HL-60 (cell line): ENCODE results near the gene VTI1A.

ENCODE experiments used
- POLR2AphosphoS5 ChIP-seq: IDR thresholded peaks from 2 replicates; pipeline ENCODE4 v1.6.1; 2012; ENCODE audit warnings: low read depth
- SPI1 ChIP-seq: IDR thresholded peaks from 2 replicates; pipeline ENCODE4 v1.6.1; 2012; ENCODE audit warnings: low read depth, mild to moderate bottlenecking, borderline replicate concordance
- TF ChIP-seq, protein P1 (sequence below): IDR thresholded peaks from one replicate; pipeline ENCODE4 v1.5.1; 2011; ENCODE audit warnings: low read length, control low read depth, inconsistent platforms; ENCODE audit not compliant: insufficient read depth
- TF ChIP-seq, protein P2 (sequence below): IDR thresholded peaks from 2 replicates; pipeline ENCODE4 v1.6.1; 2012; ENCODE audit warnings: low read depth; ENCODE audit not compliant: insufficient replicate concordance

DNA sequence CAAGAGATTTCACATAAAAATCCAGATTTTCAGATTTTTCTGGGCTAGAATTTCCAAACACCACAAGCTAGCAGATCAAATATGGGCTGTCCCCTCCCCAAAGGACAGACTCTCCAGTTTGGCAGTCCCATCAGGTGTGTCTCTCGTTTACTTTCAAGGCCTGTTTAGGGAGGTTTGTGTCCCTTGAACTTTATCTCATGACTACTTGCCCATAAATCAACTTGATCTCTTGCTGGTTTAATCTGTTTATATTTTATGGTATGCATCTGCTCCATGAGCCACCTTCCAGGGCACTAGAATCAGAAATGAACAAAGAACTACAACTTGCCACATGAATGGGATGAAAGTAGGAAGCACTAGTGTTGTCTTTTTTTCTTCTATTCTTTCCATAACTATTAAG, 5.5 kb upstream of the VTI1A start:
- TF ChIP-seq, protein P1, sequence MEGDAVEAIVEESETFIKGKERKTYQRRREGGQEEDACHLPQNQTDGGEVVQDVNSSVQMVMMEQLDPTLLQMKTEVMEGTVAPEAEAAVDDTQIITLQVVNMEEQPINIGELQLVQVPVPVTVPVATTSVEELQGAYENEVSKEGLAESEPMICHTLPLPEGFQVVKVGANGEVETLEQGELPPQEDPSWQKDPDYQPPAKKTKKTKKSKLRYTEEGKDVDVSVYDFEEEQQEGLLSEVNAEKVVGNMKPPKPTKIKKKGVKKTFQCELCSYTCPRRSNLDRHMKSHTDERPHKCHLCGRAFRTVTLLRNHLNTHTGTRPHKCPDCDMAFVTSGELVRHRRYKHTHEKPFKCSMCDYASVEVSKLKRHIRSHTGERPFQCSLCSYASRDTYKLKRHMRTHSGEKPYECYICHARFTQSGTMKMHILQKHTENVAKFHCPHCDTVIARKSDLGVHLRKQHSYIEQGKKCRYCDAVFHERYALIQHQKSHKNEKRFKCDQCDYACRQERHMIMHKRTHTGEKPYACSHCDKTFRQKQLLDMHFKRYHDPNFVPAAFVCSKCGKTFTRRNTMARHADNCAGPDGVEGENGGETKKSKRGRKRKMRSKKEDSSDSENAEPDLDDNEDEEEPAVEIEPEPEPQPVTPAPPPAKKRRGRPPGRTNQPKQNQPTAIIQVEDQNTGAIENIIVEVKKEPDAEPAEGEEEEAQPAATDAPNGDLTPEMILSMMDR, result no peak
- TF ChIP-seq POLR2AphosphoS5 (no peak), SPI1 (no peak)
- TF ChIP-seq, protein P2, sequence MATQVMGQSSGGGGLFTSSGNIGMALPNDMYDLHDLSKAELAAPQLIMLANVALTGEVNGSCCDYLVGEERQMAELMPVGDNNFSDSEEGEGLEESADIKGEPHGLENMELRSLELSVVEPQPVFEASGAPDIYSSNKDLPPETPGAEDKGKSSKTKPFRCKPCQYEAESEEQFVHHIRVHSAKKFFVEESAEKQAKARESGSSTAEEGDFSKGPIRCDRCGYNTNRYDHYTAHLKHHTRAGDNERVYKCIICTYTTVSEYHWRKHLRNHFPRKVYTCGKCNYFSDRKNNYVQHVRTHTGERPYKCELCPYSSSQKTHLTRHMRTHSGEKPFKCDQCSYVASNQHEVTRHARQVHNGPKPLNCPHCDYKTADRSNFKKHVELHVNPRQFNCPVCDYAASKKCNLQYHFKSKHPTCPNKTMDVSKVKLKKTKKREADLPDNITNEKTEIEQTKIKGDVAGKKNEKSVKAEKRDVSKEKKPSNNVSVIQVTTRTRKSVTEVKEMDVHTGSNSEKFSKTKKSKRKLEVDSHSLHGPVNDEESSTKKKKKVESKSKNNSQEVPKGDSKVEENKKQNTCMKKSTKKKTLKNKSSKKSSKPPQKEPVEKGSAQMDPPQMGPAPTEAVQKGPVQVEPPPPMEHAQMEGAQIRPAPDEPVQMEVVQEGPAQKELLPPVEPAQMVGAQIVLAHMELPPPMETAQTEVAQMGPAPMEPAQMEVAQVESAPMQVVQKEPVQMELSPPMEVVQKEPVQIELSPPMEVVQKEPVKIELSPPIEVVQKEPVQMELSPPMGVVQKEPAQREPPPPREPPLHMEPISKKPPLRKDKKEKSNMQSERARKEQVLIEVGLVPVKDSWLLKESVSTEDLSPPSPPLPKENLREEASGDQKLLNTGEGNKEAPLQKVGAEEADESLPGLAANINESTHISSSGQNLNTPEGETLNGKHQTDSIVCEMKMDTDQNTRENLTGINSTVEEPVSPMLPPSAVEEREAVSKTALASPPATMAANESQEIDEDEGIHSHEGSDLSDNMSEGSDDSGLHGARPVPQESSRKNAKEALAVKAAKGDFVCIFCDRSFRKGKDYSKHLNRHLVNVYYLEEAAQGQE, result no peak
